ENCODE results near the gene KIAA1958. TPM values are rescaled to one million over a fixed set of nuclear protein-coding genes. Genes with fewer than 3 reads are reported as not detected.

KIAA1958 gene
- total RNA-seq (2014; rRNA removed; shearing (Covaris generic)) = 0.09 and 1.1 TPM in 2 replicates

GRCh38 chr9:112486221-112487007 is at the start of gene KIAA1958:
TSS of gene KIAA1958 (plus strand) at chr9:112486827. CDS start at chr9:112574081, 87,254 bp downstream.
- no peaks in the 10 kb centered on the region; the same call in 1 of the 2 replicates for H3K9me3 ChIP-seq (replicated peaks)
- peaks cover 9% of the 10 kb centered on the region; the same call in 1 of the 2 replicates for H3K4me1 ChIP-seq (replicated peaks)
- DNase-seq (ENCODE audit: low read depth in 1 of 2, low spot score in 2 of 2) = peak; percentile 49 to 81
- peaks cover 5% of the 10 kb centered on the region for H3K36me3 ChIP-seq
- peak within 1 kb of the TSS; percentile 91 for H3K4me3 ChIP-seq
- H3K27ac ChIP-seq = peak within 1 kb of the TSS; percentile 38; the same call in 1 of the 2 replicates
- H3K27me3 ChIP-seq (replicated peaks) = no peaks in the 10 kb centered on the region

GRCh38 chr9:112437406-112437805 is 49.2 kb upstream of the KIAA1958 start:
- no peaks in the 10 kb centered on the region for H3K9me3 ChIP-seq (replicated peaks)
- no peaks in the 10 kb centered on the region for H3K27me3 ChIP-seq (replicated peaks)
- no peaks in the 10 kb centered on the region for H3K4me1 ChIP-seq (replicated peaks)
- no peak for DNase-seq (ENCODE audit: low read depth in 1 of 2, low spot score in 2 of 2)
- no peaks in the 10 kb centered on the region for H3K36me3 ChIP-seq
- no peak overlapping the region for H3K27ac ChIP-seq
- H3K4me3 ChIP-seq = no peak overlapping the region

- no peak for DNase-seq (ENCODE audit: low read depth in 1 of 2, low spot score in 2 of 2)
- Histone ChIP-seq H3K4me1 (replicated peaks) (no peaks in the 10 kb centered on the region), H3K4me3 (no peak overlapping the region), H3K36me3 (no peaks in the 10 kb centered on the region; the same call in 1 of the 2 replicates), H3K27ac (no peak overlapping the region), H3K9me3 (replicated peaks) (no peaks in the 10 kb centered on the region), H3K27me3 (replicated peaks) (no peaks in the 10 kb centered on the region)
These were observed 47.5 kb upstream of the KIAA1958 start for GRCh38 chr9:112439171-112439570.

GRCh38 chr9:112439825-112440224 is 46.8 kb upstream of the KIAA1958 start:
- no peak overlapping the region for H3K4me3 ChIP-seq
- no peaks in the 10 kb centered on the region for H3K9me3 ChIP-seq (replicated peaks)
- H3K36me3 ChIP-seq = no peaks in the 10 kb centered on the region; the same call in 1 of the 2 replicates
- no peaks in the 10 kb centered on the region for H3K4me1 ChIP-seq (replicated peaks)
- no peak for DNase-seq (ENCODE audit: low read depth in 1 of 2, low spot score in 2 of 2)
- no peak overlapping the region for H3K27ac ChIP-seq
- H3K27me3 ChIP-seq (replicated peaks) = no peaks in the 10 kb centered on the region

- DNase-seq (ENCODE audit: low read depth in 1 of 2, low spot score in 2 of 2) = no peak
- Histone ChIP-seq H3K9me3 (replicated peaks) (no peaks in the 10 kb centered on the region), H3K4me1 (replicated peaks) (no peaks in the 10 kb centered on the region), H3K36me3 (no peaks in the 10 kb centered on the region; the same call in 1 of the 2 replicates), H3K27ac (no peak overlapping the region), H3K4me3 (no peak overlapping the region), H3K27me3 (replicated peaks) (no peaks in the 10 kb centered on the region)
These were observed 43.4 kb upstream of the KIAA1958 start for GRCh38 chr9:112443200-112443599.

GRCh38 chr9:112443636-112444035 is 43.0 kb upstream of the KIAA1958 start:
- no peak overlapping the region for H3K4me3 ChIP-seq
- H3K9me3 ChIP-seq (replicated peaks) = no peaks in the 10 kb centered on the region
- no peaks in the 10 kb centered on the region for H3K4me1 ChIP-seq (replicated peaks)
- H3K36me3 ChIP-seq = no peaks in the 10 kb centered on the region; the same call in 1 of the 2 replicates
- DNase-seq (ENCODE audit: low read depth in 1 of 2, low spot score in 2 of 2) = no peak
- H3K27ac ChIP-seq = no peak overlapping the region
- no peaks in the 10 kb centered on the region for H3K27me3 ChIP-seq (replicated peaks)

GRCh38 chr9:112445196-112445595 is 41.4 kb upstream of the KIAA1958 start:
- H3K9me3 ChIP-seq (replicated peaks) = no peaks in the 10 kb centered on the region
- H3K4me1 ChIP-seq (replicated peaks) = no peaks in the 10 kb centered on the region
- H3K4me3 ChIP-seq = no peak overlapping the region
- H3K27me3 ChIP-seq (replicated peaks) = no peaks in the 10 kb centered on the region
- no peak for DNase-seq (ENCODE audit: low read depth in 1 of 2, low spot score in 2 of 2)
- no peaks in the 10 kb centered on the region; the same call in 1 of the 2 replicates for H3K36me3 ChIP-seq
- H3K27ac ChIP-seq = no peak overlapping the region

- H3K4me3 ChIP-seq = no peak overlapping the region
- no peaks in the 10 kb centered on the region for H3K9me3 ChIP-seq (replicated peaks)
- H3K27ac ChIP-seq = no peak overlapping the region
- H3K4me1 ChIP-seq (replicated peaks) = no peaks in the 10 kb centered on the region
- no peaks in the 10 kb centered on the region; the same call in 1 of the 2 replicates for H3K36me3 ChIP-seq
- H3K27me3 ChIP-seq (replicated peaks) = no peaks in the 10 kb centered on the region
- DNase-seq (ENCODE audit: low read depth in 1 of 2, low spot score in 2 of 2) = no peak
These were observed 40.5 kb upstream of the KIAA1958 start for GRCh38 chr9:112446080-112446479.

GRCh38 chr9:112446526-112446925 is 40.1 kb upstream of the KIAA1958 start:
- Histone ChIP-seq H3K9me3 (replicated peaks) (no peaks in the 10 kb centered on the region), H3K36me3 (no peaks in the 10 kb centered on the region; the same call in 1 of the 2 replicates), H3K4me1 (replicated peaks) (no peaks in the 10 kb centered on the region), H3K4me3 (no peak overlapping the region), H3K27ac (no peak overlapping the region), H3K27me3 (replicated peaks) (no peaks in the 10 kb centered on the region)
- DNase-seq (ENCODE audit: low read depth in 1 of 2, low spot score in 2 of 2) = no peak

GRCh38 chr9:112447283-112447761 is 39.3 kb upstream of the KIAA1958 start:
- Histone ChIP-seq H3K36me3 (no peaks in the 10 kb centered on the region; the same call in 1 of the 2 replicates), H3K27me3 (replicated peaks) (no peaks in the 10 kb centered on the region), H3K27ac (no peak overlapping the region), H3K4me3 (no peak overlapping the region), H3K4me1 (replicated peaks) (no peaks in the 10 kb centered on the region), H3K9me3 (replicated peaks) (no peaks in the 10 kb centered on the region)
- DNase-seq (ENCODE audit: low read depth in 1 of 2, low spot score in 2 of 2) = no peak

- Histone ChIP-seq H3K27ac (no peak overlapping the region), H3K4me3 (no peak overlapping the region), H3K36me3 (peaks cover 14% of the 10 kb centered on the region), H3K27me3 (replicated peaks) (no peaks in the 10 kb centered on the region), H3K9me3 (replicated peaks) (no peaks in the 10 kb centered on the region), H3K4me1 (replicated peaks) (no peaks in the 10 kb centered on the region)
- no peak for DNase-seq (ENCODE audit: low read depth in 1 of 2, low spot score in 2 of 2)
These were observed 23.8 kb upstream of the KIAA1958 start for GRCh38 chr9:112462855-112463254.

GRCh38 chr9:112465352-112465751 is 21.3 kb upstream of the KIAA1958 start:
- no peaks in the 10 kb centered on the region for H3K27me3 ChIP-seq (replicated peaks)

GRCh38 chr9:112472996-112473395 is 13.6 kb upstream of the KIAA1958 start:
- no peaks in the 10 kb centered on the region for H3K27me3 ChIP-seq (replicated peaks)
- DNase-seq (ENCODE audit: low read depth in 1 of 2, low spot score in 2 of 2) = no peak
- 0 out of 2 replicates have a peak, but pooled peaks cover 9% of the 10 kb centered on the region for H3K36me3 ChIP-seq
- H3K9me3 ChIP-seq (replicated peaks) = no peaks in the 10 kb centered on the region
- no peaks in the 10 kb centered on the region for H3K4me1 ChIP-seq (replicated peaks)
- no peak overlapping the region for H3K27ac ChIP-seq
- no peak overlapping the region for H3K4me3 ChIP-seq

More at GRCh38 chr9:112465352-112465751, 21.3 kb upstream of the KIAA1958 start:
- Histone ChIP-seq H3K4me1 (replicated peaks) (no peaks in the 10 kb centered on the region), H3K27ac (no peak overlapping the region), H3K36me3 (peaks cover 4% of the 10 kb centered on the region; the same call in 1 of the 2 replicates), H3K4me3 (no peak overlapping the region), H3K9me3 (replicated peaks) (no peaks in the 10 kb centered on the region)
- DNase-seq (ENCODE audit: low read depth in 1 of 2, low spot score in 2 of 2) = no peak

GRCh38 chr9:112473986-112474385 is 12.6 kb upstream of the KIAA1958 start:
- Histone ChIP-seq H3K9me3 (replicated peaks) (no peaks in the 10 kb centered on the region), H3K36me3 (0 out of 2 replicates have a peak, but pooled peaks cover 9% of the 10 kb centered on the region), H3K27me3 (replicated peaks) (no peaks in the 10 kb centered on the region), H3K4me1 (replicated peaks) (no peaks in the 10 kb centered on the region), H3K4me3 (no peak overlapping the region), H3K27ac (no peak overlapping the region)
- DNase-seq (ENCODE audit: low read depth in 1 of 2, low spot score in 2 of 2) = no peak
